ENCODE results near the gene ZBTB22. TPM values are rescaled to one million over a fixed set of nuclear protein-coding genes. Genes with fewer than 3 reads are reported as not detected.
"Not testable (repeated sequence)": the region's sequence is repeated elsewhere in the genome, so short reads cannot be mapped to it uniquely, and the experiment has no call there.

ZBTB22 gene, protein sequence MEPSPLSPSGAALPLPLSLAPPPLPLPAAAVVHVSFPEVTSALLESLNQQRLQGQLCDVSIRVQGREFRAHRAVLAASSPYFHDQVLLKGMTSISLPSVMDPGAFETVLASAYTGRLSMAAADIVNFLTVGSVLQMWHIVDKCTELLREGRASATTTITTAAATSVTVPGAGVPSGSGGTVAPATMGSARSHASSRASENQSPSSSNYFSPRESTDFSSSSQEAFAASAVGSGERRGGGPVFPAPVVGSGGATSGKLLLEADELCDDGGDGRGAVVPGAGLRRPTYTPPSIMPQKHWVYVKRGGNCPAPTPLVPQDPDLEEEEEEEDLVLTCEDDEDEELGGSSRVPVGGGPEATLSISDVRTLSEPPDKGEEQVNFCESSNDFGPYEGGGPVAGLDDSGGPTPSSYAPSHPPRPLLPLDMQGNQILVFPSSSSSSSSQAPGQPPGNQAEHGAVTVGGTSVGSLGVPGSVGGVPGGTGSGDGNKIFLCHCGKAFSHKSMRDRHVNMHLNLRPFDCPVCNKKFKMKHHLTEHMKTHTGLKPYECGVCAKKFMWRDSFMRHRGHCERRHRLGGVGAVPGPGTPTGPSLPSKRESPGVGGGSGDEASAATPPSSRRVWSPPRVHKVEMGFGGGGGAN
- total RNA-seq, result 10 to 100 TPM; 10.1 to 31.8 (median 17.2) TPM

DNA sequence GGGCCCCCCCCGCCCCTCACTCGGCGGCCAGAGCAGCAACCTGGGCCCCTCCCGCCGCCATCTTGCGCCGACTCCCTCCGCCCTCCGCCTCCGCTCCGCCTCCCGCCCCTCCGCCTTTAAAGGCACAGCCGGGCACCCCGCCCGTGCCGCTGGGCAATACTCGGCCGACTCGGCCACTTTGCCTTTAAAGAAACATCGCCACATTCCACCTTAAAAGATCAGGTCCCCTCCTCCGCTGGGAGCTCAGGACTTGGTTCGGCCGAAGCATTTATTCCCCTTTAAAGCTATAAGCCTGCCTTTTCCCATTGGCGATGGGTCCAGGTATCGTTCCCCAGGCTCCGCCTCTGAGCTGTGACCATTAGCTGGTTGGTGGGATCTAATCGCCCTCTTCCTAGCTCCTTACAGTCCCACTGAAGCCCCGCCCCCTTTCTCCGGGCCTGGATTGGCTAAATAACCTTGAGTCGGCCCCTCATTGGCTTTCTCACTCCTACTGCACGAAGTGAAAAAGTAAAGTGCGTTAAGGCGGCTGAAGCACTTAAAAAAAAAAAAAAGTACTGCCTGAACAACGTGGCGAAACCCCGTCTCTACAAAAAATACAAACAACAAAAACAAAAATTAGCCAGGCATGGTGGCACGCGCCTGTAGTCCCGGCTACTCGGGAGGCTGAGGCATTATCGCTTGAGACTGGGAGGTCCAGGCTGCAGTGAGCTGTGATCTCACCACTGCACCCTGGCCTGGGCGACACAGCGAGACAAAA lies at the start of gene ZBTB22:
TSS of gene ZBTB22 (minus strand) at position 76 of the 757 bp plus-strand sequence. CDS start 828 bp downstream, outside the sequence.
- TF ChIP-seq POLR2A (IDR thresholded peaks at IDR 0.05) (peak; percentile 38), POLR2AphosphoS5 (IDR thresholded peaks at IDR 0.05) (peak; percentile 15 to 78 (median 74)), EP300 (IDR thresholded peaks at IDR 0.05; ENCODE audit: low read depth) (peak; percentile 26)
- TF ChIP-seq, protein P1, sequence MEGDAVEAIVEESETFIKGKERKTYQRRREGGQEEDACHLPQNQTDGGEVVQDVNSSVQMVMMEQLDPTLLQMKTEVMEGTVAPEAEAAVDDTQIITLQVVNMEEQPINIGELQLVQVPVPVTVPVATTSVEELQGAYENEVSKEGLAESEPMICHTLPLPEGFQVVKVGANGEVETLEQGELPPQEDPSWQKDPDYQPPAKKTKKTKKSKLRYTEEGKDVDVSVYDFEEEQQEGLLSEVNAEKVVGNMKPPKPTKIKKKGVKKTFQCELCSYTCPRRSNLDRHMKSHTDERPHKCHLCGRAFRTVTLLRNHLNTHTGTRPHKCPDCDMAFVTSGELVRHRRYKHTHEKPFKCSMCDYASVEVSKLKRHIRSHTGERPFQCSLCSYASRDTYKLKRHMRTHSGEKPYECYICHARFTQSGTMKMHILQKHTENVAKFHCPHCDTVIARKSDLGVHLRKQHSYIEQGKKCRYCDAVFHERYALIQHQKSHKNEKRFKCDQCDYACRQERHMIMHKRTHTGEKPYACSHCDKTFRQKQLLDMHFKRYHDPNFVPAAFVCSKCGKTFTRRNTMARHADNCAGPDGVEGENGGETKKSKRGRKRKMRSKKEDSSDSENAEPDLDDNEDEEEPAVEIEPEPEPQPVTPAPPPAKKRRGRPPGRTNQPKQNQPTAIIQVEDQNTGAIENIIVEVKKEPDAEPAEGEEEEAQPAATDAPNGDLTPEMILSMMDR (IDR thresholded peaks at IDR 0.05), result no peak
- peak; percentile 100 for DNase-seq
- intact Hi-C loops (cut with DNase I; ENCODE audit: low total_unique reads) (loop anchor here (10.0 kb wide), 1 partner anchor 97 kb away; the partner anchor contains the start of genes CUTA and PHF1), in situ Hi-C loops (cut with MboI; ENCODE audit: low pct_ligation_motif_present in 1 of 4, low pct_unique_long_range_greater_than_20kb in 1 of 4, low sequenced_read_pairs in 3 of 4) (no loop called here)
- 1 to 2% methylated on average over 7 to 32 of the region's 44 CpGs for WGBS, 2 donors (ENCODE audit: low coverage in 1 of 2)
- Histone ChIP-seq H3K36me3 (peaks cover 0 to 24% (median 8%) of the 10 kb centered on the region in 4 donors), H3K4me1 (peaks cover 28 to 66% (median 56%) of the 10 kb centered on the region in 4 donors), H3K4me3 (peak within 1 kb of the TSS; percentile 36 to 61 (median 46)), H3K9me3 (no peaks in the 10 kb centered on the region), H3K27me3 (no peaks in the 10 kb centered on the region), H3K27ac (peak within 1 kb of the TSS; percentile 86 to 94 (median 90))

DNA sequence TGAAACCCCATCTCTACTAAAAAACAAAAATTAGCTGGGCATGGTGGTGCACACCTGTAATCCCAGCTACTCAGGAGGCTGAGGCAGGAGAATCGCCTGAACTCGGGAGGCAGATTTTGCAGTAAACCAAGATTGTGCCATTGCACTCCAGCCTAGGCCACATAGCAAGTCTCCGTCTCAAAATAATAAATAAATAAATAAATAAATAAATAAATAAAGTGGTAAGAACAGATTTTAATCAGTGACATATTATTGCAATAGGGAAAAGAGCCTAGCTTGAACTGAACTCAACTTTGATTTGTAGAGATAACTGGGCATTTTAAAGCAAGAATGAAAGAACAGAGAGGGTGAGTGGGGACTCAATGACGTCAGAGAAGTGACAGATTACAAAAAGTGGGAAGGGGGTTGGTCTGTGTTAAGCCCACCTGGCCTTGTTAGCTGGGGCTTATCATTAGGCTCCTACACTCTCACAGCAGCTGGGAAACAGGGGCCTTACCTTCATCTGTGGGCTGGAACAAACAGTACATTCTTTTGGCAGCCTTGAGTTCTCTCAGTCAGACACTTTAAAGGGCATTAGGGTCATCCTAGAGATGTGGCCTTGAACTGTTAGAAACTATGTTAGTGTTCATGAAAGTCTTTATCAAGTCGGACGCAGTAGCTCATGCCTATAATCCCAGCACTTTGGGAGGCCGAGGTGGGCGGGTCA lies 49.6 kb upstream of the ZBTB22 start:
- no peaks in the 10 kb centered on the region for H3K27me3 ChIP-seq
- WGBS, 2 donors (ENCODE audit: low coverage in 1 of 2), result 83 to 89% methylated on average over 3 to 8 of the region's 8 CpGs
- in situ Hi-C loops (cut with MboI; ENCODE audit: low pct_ligation_motif_present in 1 of 4, low pct_unique_long_range_greater_than_20kb in 1 of 4, low sequenced_read_pairs in 3 of 4), result no loop called here
- no peaks in the 10 kb centered on the region for H3K9me3 ChIP-seq
- no peak overlapping the region for H3K4me3 ChIP-seq
- intact Hi-C loops (cut with DNase I; ENCODE audit: low total_unique reads), result no loop called here
- no peak for TF ChIP-seq POLR2A (IDR thresholded peaks at IDR 0.05)
- TF ChIP-seq EP300 (IDR thresholded peaks at IDR 0.05; ENCODE audit: low read depth), result no peak
- no peak for TF ChIP-seq POLR2AphosphoS5 (IDR thresholded peaks at IDR 0.05)
- TF ChIP-seq, protein P1 (IDR thresholded peaks at IDR 0.05), result no peak
- no peaks in the 10 kb centered on the region for H3K36me3 ChIP-seq
- no peak for DNase-seq
- H3K4me1 ChIP-seq, result no peaks in the 10 kb centered on the region
- H3K27ac ChIP-seq, result no peak overlapping the region

DNA sequence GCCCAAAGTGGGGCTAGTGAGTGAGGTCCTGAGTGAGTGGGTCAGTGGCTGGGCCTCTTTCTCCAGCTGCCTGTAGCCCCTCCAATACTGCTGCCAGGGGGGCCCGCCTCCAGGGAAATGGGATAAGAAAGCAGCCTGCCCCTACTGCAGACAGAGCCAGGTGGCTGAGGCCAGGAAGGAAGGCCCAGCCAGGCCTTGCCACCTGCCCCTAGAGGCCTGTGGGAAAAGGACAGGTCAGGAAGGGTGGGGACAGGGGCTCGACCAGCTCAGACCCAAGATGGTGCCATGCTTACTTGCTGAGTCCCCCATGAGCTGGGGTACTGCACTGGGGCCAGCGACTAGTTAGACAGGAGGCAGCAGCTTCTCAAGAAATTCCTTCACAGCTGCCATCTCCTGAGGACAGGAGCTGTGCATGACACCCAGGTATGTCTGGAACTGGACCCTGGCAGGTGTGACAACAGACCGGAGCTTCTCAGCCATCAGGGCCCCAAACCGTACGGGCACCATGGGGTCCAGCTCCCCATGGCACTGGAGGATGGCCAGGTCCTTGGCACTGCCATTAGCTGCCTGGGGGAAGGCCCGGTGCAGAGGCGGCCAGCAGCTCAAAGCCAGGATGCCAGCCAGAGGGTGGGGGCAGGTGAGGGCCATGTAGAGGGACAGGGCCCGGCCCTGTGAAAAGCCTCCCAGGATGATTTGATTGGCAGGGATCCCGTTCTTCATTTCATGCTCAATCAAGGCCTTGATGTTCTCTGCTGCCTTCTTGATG lies 47.8 kb upstream of the ZBTB22 start:
- intact Hi-C loops (cut with DNase I; ENCODE audit: low total_unique reads); H3K36me3 ChIP-seq; in situ Hi-C loops (cut with MboI; ENCODE audit: low pct_ligation_motif_present in 1 of 4, low pct_unique_long_range_greater_than_20kb in 1 of 4, low sequenced_read_pairs in 3 of 4); H3K27me3 ChIP-seq; H3K4me1 ChIP-seq; H3K27ac ChIP-seq; H3K9me3 ChIP-seq; H3K4me3 ChIP-seq; DNase-seq: not testable (repeated sequence)
- 84% methylated on average over 10 of the region's 10 CpGs; no CpG with 5 or more reads in 1 of the 2 donors for WGBS, 2 donors (ENCODE audit: low coverage in 1 of 2)

DNA sequence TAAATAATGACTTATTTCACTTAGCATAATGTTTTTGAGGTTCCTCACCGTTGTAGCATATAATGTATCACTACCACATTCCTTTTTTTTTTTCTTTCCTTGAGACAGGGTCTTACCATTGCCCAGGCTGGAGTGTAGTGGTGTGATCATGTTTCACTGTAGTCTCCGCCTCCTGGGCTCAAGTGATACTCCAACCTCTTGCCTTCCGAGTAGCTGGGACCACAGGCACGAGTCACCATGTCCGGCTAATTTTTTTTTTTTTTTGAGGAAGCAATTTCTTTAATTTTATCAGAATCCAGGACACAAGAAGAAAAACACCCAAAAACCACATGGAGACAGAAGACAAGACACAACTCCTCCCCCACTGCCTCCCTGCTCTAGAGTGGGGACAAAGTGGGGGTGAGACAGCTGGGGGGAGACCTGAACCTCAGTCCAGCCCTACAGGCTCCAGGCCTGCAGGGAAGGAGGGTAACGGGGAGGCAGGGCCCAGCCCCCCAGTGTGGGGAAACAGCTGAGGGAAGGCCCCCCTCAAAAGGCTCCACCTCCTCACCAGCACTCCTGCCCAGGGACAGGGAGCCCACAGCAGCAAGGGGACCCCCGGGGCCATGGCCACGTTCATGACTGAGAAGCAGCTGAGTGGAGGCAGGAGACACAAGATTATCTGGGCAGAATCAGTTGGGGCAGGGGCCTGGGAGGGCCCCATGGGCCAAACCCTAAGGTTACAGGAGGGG lies 47.1 kb upstream of the ZBTB22 start:
- H3K27me3 ChIP-seq; H3K4me3 ChIP-seq; H3K27ac ChIP-seq; in situ Hi-C loops (cut with MboI; ENCODE audit: low pct_ligation_motif_present in 1 of 4, low pct_unique_long_range_greater_than_20kb in 1 of 4, low sequenced_read_pairs in 3 of 4); H3K9me3 ChIP-seq; intact Hi-C loops (cut with DNase I; ENCODE audit: low total_unique reads); H3K4me1 ChIP-seq; H3K36me3 ChIP-seq; DNase-seq: not testable (repeated sequence)
- WGBS, 2 donors (ENCODE audit: low coverage in 1 of 2), result 42 to 51% methylated on average over 5 to 7 of the region's 8 CpGs

DNA sequence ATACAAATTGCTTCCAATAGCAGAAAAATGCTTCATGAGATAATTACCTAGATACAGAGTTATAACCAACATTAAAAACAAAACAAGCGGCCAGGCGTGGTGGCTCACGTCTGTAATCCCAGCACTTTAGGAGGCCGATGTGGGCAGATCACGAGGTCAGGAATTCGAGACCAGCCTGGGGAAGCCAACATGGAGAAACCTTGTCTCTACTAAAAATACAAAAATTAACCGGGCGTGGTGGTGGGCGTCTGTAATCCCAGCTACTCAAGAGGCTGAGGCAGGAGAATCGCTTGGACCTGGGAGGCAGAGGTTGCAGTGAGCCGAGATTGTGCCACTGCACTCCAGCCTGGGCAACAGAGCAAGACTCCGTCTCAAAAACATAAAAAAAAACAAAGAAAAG lies 45.9 kb upstream of the ZBTB22 start:
- 86 to 87% methylated on average over 7 to 12 of the region's 12 CpGs for whole genome bisulfite sequencing, 2 donors (ENCODE audit: low coverage in 1 of 2)
- H3K4me1 ChIP-seq; H3K27me3 ChIP-seq; H3K9me3 ChIP-seq; in situ Hi-C loops (cut with MboI; ENCODE audit: low pct_ligation_motif_present in 1 of 4, low pct_unique_long_range_greater_than_20kb in 1 of 4, low sequenced_read_pairs in 3 of 4); intact Hi-C loops (cut with DNase I; ENCODE audit: low total_unique reads); H3K4me3 ChIP-seq; H3K36me3 ChIP-seq; H3K27ac ChIP-seq; DNase-seq: not testable (repeated sequence)

Data from transverse colon (tissue), 4 donors.